Measurements from ENCODE around the gene SLC22A9.
"Not testable (repeated sequence)": the region's sequence is repeated elsewhere in the genome, so short reads cannot be mapped to it uniquely, and the experiment has no call there.

SLC22A9 gene

GRCh38 chr11:63369165-63369970, at the start of gene SLC22A9:
SLC22A9 (plus strand) TSS chr11:63369785; CDS start chr11:63370057, 272 bp downstream.
- TF ChIP-seq CTCF (conservative IDR thresholded peaks at IDR 0.05), result no peak

GRCh38 chr11:63321723-63322122, 47.9 kb upstream of the SLC22A9 start:
- no peak for TF ChIP-seq CTCF (conservative IDR thresholded peaks at IDR 0.05)
- H3K27ac ChIP-seq, result no peak overlapping the region

More at GRCh38 chr11:63369165-63369970, at the start of gene SLC22A9:
- no peak within 1 kb of the TSS for H3K27ac ChIP-seq

GRCh38 chr11:63335089-63335488, 34.5 kb upstream of the SLC22A9 start:
- not testable (repeated sequence) for H3K27ac ChIP-seq

- no peak for TF ChIP-seq CTCF (conservative IDR thresholded peaks at IDR 0.05)
- H3K27ac ChIP-seq, result no peak overlapping the region
Measured at GRCh38 chr11:63337070-63337469, 32.5 kb upstream of the SLC22A9 start.

GRCh38 chr11:63343130-63343529, 26.5 kb upstream of the SLC22A9 start:
- no peak overlapping the region for H3K27ac ChIP-seq
- no peak for TF ChIP-seq CTCF (conservative IDR thresholded peaks at IDR 0.05)

- no peak overlapping the region for H3K27ac ChIP-seq
- peak; percentile 23; the same call in 1 of the 2 replicates for TF ChIP-seq CTCF (conservative IDR thresholded peaks at IDR 0.05)
Measured at GRCh38 chr11:63352144-63352543, 17.4 kb upstream of the SLC22A9 start.

GRCh38 chr11:63362196-63362793, 7.3 kb upstream of the SLC22A9 start:
- no peak for TF ChIP-seq CTCF (conservative IDR thresholded peaks at IDR 0.05)
- H3K27ac ChIP-seq, result no peak overlapping the region
